ENCODE results near the gene PLEKHG4B. TPM values are rescaled to one million over a fixed set of nuclear protein-coding genes. Genes with fewer than 3 reads are reported as not detected.
A peak's percentile ranks its signal among the peaks of the same experiment; 100 is the strongest.
"Not testable (repeated sequence)": the region's sequence is repeated elsewhere in the genome, so short reads cannot be mapped to it uniquely, and the experiment has no call there.

The PLEKHG4B gene
- total RNA-seq, 1 donor from 2014 or later, result not detected

GRCh38 chr5:218457-219291 is 126.7 kb downstream of the PLEKHG4B start:
- DNase-seq (ENCODE audit: low read depth in 2 of 2), result peak in 1 of 2 donors; percentile 47

- DNase-seq (ENCODE audit: low read depth in 2 of 2), result peak in 1 of 2 donors; percentile 63
Measured at GRCh38 chr5:219460-219863, 127.5 kb downstream of the PLEKHG4B start.

- DNase-seq (ENCODE audit: low read depth in 2 of 2), result no peak
Measured at GRCh38 chr5:219991-220390, 128.0 kb downstream of the PLEKHG4B start.

DNA sequence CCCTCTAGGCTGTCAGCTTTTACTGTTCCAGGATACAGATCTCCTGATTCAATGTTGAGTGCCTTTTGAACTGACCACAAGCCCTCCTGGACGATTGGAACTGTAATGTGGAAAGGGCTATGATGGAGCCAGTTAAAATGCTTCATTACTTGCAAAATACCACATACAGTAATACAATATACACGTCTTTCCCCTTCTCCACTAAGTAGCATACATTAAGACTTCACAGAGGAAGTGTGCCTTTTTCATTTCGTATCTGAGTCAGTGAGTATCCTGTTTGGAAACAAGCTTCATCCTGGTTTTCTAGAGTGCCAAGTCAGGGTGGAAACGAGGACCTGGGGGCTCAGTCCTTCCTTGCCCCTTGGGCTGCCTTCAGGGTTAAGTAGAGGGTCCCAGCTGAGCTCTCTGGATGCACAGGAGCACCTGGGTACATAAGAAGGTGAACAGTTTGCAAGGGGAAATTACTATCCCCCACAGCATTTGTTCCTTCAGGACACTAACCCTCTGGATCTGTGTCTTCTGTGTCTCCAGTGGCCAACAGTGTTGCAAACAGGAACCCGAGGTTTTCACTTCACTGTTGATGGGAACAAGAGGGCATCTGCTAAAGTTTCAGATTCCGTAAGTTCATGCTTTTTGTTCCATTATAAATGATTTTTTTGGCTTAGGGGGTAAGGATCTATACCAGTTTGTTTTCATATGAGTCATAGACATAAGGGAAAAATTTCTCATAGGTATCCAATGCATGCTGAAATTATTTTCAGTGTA is 131.2 kb downstream of the PLEKHG4B start:
- DNase-seq (ENCODE audit: low read depth in 2 of 2), result peak in 1 of 2 donors; percentile 70

DNA sequence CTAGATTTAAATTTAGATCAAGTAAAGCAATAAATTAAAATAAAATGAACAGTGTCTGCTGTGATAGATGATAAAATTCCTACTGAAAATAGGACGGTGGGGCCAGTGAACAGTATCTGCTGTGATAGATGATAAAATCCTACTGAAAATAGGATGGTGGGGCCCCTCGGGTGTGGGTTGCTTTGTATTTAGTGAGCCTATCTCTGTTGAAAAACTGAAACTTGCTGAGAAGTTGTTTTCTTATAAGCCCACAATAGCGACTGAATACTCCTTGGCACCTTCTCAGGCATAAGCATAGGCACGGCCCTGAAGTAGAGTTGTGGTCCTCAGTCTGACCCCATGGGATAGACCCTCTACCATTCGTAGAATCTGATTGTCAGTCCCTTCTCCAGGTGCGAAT is 131.8 kb downstream of the PLEKHG4B start:
- no peak for DNase-seq (ENCODE audit: low read depth in 2 of 2)

DNA sequence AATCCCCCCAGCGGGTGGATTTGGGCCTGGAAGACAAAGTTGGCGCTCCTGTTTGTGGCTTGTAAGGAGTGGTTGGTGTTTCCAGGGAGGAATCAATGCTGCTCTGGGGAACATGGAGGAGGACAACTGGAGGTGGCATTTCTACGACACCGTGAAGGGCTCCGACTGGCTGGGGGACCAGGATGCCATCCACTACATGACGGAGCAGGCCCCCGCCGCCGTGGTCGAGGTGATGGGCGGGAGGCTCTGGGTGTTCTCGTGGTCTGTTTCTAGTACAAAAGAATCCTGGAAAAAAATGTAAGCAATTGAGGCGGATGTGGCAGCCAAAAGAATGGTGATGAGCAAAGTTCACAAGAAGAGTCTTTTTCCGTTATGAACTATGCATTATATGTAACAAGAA is 133.4 kb downstream of the PLEKHG4B start:
- DNase-seq (ENCODE audit: low read depth in 2 of 2), result no peak

- DNase-seq (ENCODE audit: low read depth in 2 of 2), result not testable (repeated sequence)
Measured at GRCh38 chr5:227375-227774, 135.4 kb downstream of the PLEKHG4B start.

DNA sequence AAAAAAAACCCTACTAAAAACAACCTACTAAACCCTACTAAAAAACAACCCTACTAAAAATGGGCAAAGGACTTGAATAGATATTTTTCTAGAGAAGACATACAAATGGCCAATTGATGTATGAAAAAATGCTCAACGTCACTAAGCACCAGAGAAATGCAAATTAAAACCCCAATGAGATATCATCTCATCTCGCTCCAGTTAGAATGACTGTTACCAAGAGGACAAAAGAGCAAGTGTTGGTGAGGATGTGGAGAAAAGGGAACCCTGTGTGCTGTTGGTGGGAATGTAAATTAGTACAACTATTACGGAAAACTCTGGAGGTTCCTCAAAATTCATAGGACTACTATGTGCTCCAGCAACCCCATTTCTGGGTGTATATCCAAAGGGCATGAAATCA is 136.9 kb downstream of the PLEKHG4B start:
- DNase-seq (ENCODE audit: low read depth in 2 of 2), result no peak

DNA sequence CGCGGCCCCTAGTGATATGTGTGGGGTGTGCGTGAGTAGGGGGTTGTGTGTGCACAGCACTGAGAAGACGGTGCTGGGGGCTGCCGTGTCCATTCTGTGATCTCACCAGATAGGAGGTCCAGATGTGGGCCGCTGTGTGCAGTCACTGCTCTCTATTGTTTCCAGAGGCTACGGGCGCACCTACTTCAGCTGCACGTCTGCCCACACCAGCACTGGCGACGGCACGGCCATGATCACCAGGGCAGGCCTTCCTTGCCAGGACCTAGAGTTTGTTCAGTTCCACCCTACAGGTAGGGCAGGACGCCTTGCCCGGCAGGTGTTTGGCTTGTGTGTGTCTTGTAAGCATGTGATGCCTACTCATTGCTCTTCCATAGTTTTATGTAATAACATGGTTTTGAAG is 138.7 kb downstream of the PLEKHG4B start:
- DNase-seq (ENCODE audit: low read depth in 2 of 2), result no peak

DNA sequence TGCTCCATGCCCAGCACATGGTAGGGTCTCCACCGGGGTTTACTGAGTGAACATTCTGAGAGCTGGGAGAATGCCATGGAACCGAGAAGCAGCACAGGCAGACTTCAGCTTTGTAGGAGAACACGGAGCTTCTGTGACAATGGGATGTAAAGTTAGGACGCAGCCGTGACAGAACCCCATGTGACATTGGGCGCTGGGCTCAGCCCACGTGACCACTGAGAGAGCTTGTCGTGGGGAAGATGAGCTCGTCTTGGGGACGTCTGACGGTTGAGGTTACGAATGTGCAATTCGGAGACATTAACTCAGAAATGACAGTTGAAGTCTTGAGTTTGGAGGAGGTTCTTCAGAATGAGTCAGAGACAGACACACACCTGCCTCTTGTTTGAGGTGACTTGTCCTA is 139.7 kb downstream of the PLEKHG4B start:
- no peak for DNase-seq (ENCODE audit: low read depth in 2 of 2)

GRCh38 chr5:233426-233825 is 141.5 kb downstream of the PLEKHG4B start:
- DNase-seq (ENCODE audit: low read depth in 2 of 2), result not testable (repeated sequence)

DNA sequence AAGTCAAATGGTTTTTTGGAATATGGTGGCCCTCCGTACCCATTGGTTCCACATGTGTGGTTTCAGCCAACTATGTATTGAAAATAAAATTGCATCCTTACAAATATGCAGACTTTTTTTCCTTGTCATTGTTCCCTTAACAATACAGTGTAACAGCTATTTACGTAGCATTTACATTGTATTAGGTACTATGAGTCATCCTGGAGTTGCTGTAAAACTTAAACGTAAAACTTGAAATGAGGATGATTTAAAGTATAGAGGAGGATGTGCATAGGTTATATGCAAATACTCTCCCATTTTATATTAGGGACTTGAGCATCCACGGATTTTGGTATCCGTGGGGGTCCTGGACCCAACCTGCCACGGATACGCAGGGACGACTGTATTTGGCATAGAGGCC is 142.5 kb downstream of the PLEKHG4B start:
- peak in 1 of 2 donors; percentile 20 for DNase-seq (ENCODE audit: low read depth in 2 of 2)

DNA sequence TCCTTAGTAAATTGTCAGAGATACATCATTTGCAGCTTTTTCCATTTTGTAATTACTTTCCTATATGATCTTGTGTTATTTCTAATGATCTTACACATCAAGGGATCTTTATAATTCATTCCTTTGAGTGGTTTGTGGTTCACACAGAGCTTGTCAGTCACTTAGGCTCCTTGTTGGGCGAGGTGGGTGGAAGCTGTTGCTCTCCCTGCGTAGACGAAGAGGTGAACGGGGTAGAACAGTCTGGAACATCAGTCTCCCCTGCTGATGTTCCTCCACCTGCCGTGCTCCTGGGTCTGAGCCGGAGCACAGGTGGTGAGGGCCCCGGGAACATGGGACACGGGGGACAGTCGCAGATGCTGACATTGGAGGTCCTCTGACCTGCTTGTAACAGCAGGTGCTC is 143.6 kb downstream of the PLEKHG4B start:
- not testable (repeated sequence) for DNase-seq (ENCODE audit: low read depth in 2 of 2)

DNA sequence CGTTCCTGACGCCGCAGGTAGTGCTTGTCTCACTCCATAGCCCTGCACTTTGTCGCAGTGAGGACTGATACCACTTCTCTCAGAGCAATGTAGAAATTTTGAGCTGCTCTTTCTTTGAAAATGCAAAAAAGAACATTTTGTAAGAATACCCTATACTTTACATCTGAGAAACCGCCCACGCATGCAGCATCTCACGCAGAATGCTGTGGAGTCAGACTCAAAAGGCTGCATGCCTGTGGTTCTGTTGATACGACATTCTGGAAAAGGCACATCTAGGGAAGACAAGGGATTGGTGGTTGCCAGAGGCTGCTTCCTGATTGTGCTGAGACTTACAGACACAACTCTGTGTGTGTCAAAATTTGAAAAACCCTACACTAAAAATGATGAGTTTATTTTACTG is 146.0 kb downstream of the PLEKHG4B start:
- DNase-seq (ENCODE audit: low read depth in 2 of 2), result not testable (repeated sequence)

Other genes starting within 250 kb of the PLEKHG4B start
- gene LRRC14B, start 99.3 kb downstream of the PLEKHG4B start, total RNA-seq, result not detected in 2 replicates
- 3.6 and 4.8 TPM in 2 replicates for gene CCDC127, start 126.0 kb downstream of the PLEKHG4B start, total RNA-seq
- 113 and 137 TPM in 2 replicates for gene SDHA, start 126.2 kb downstream of the PLEKHG4B start, total RNA-seq
- 107 and 135 TPM in 2 replicates for gene PDCD6, start 179.5 kb downstream of the PLEKHG4B start, total RNA-seq
- 4.5 and 5.4 TPM in 2 replicates for gene AHRR, start 229.5 kb downstream of the PLEKHG4B start, total RNA-seq